Lower lobe of right lung (tissue), 2 donors: Measurements from ENCODE around the gene OR2A7. TPM values are rescaled to one million over a fixed set of nuclear protein-coding genes. Genes with fewer than 3 reads are reported as not detected.
"Not testable (repeated sequence)": the region's sequence is repeated elsewhere in the genome, so short reads cannot be mapped to it uniquely, and the experiment has no call there.

ENCODE experiments used
- ATAC-seq, 2 donors: fragments of 200-7000 bp; cut with Tn5 transposase; one replicate each; pipeline ENCODE4 v1.9.1; 2020 to 2022; ENCODE audit warnings: mild to moderate bottlenecking in 2 of 2, moderate library complexity in 2 of 2
- DNase-seq: peaks from one replicate; pipeline ENCODE4 v3.0.0-alpha.2; 2020
- H3K27ac ChIP-seq: fragments of 200-600 bp; one replicate; pipeline ENCODE4 v1.8.0; 2022
- H3K27me3 ChIP-seq: fragments of 200-600 bp; one replicate; pipeline ENCODE4 v1.8.0; 2022; ENCODE audit warnings: low read depth
- H3K36me3 ChIP-seq: fragments of 200-600 bp; one replicate; pipeline ENCODE4 v1.8.0; 2022; ENCODE audit warnings: mild to moderate bottlenecking
- H3K4me1 ChIP-seq: fragments of 200-600 bp; one replicate; pipeline ENCODE4 v1.8.0; 2022
- H3K4me3 ChIP-seq: fragments of 200-600 bp; one replicate; pipeline ENCODE4 v1.8.0; 2022; ENCODE audit warnings: mild to moderate bottlenecking
- H3K9me3 ChIP-seq: fragments of 200-600 bp; one replicate; pipeline ENCODE4 v1.8.0; 2022
- intact Hi-C: fragments of 100-400 bp; cut with DNase I; formaldehyde crosslinking; loops from one replicate; pipeline ENCODE4 v1.11.0; 2022
- total RNA-seq: library from RNA; stranded (reverse); fragmentation: NEBNext Ultra II Directional; extraction: Animal tissue kit (Norgen Biotek cat#: 25700); gene quantifications from one replicate; pipeline ENCODE4 v1.2.1, GENCODE V29; 2021
- donor health status: DM: no; HTN: yes; CAD: no; lungs with severe emphysema.

Gene OR2A7
- total RNA-seq, 1 donor from 2014 or later, result 12.1 TPM

DNA sequence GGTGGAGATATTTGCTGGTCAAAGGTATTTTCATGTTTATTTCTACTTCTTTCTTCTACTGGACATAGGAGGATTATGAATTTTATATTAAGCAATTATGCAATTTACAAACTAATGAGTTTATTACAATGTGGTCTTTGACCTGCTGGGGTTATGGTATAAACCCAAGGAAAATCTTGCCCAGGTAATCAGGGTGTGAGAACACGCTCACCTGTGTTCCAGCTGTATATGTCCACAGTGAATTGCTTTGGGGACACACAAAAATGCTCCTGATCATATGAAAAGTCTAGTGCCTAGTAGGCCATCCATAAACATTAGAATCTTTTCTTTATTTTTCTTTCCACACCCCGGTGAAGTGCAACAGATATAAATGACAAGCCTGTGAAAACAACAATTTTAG, 25.2 kb downstream of the OR2A7 start, which contains the start of gene OR2A42:
OR2A42 (minus strand) TSS at position 241 of the 400 bp plus-strand sequence. CDS start 6,762 bp downstream, outside the sequence.
- ATAC-seq, intact Hi-C loops, H3K27ac ChIP-seq: not testable (repeated sequence)

DNA sequence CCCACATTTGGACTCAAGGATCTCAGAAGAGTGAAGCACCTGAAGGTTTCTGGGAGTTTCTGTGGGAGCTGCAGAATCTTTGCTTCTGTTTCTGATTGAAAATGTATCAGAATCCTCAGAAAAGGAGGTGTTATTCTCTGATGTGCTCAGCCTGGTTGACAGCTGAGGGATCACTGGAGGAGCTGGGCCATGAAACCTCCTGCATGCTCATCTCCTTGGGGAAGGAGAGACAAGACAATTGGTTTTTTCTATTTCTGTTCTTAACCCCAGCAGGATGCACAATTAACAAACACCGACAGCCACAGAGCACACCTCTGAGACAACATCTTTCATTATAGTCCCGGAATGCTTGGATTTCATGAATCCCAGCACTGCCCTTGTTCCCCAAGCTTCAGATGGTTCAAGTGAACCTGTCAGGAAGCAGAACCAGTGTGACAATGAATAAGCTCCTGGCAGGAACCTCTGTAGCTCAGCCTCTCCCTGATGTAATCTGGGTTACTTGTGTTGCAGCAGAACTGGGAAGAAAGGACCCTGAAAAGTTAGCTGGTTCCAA, 26.0 kb downstream of the OR2A7 start:
- DNase-seq, result not testable (repeated sequence)

More for the DNA sequence above, 25.2 kb downstream of the OR2A7 start, which contains the start of gene OR2A42:
- H3K4me3 ChIP-seq, H3K27me3 ChIP-seq, DNase-seq, H3K4me1 ChIP-seq, H3K36me3 ChIP-seq, H3K9me3 ChIP-seq: not testable (repeated sequence)

DNA sequence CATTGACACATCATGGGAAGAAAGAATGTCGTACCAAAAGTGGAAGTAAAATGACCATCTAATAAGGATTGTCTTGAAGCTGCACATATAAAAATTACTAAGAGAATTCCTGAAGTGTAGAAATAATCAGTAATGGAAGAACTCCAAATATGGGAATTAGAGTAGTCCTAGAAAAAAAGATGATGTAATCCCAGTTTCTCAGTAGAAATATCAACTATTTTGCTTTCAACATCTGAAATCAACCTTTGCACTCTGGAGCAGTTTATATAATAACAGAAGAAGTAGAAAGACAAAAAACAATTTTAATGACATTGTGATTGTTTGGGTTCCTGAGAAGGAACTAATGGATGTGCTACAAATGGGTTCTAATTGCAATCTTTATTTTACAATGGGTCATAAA, 31.6 kb downstream of the OR2A7 start:
- DNase-seq, H3K27me3 ChIP-seq, H3K36me3 ChIP-seq, H3K4me3 ChIP-seq, H3K4me1 ChIP-seq, ATAC-seq, H3K27ac ChIP-seq, intact Hi-C loops, H3K9me3 ChIP-seq: not testable (repeated sequence)

More for the DNA sequence above, 26.0 kb downstream of the OR2A7 start:
- ATAC-seq, H3K27me3 ChIP-seq, H3K36me3 ChIP-seq, H3K9me3 ChIP-seq, intact Hi-C loops, H3K4me1 ChIP-seq, H3K27ac ChIP-seq, H3K4me3 ChIP-seq: not testable (repeated sequence)

DNA sequence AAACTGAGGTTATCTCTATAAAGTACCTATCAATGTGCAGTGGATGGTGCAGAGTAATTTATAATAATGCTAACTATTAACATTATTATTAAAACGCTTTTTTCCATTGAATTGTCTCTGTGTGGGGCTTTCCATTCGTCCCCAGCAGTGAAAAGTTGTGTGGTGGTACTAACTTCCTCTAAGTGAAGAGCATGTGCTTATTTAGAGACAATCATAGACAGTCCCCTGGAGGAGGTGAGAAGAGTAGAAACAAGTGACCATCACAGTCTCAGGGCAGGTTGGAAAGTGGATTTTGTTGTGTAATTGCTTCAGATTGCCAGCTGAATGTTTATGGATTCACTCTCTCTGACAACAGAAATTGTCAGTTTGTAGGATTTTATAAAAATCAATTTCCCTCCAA, 33.6 kb downstream of the OR2A7 start:
- H3K36me3 ChIP-seq, H3K27ac ChIP-seq, H3K4me3 ChIP-seq, intact Hi-C loops, H3K9me3 ChIP-seq, ATAC-seq, H3K27me3 ChIP-seq, H3K4me1 ChIP-seq, DNase-seq: not testable (repeated sequence)

DNA sequence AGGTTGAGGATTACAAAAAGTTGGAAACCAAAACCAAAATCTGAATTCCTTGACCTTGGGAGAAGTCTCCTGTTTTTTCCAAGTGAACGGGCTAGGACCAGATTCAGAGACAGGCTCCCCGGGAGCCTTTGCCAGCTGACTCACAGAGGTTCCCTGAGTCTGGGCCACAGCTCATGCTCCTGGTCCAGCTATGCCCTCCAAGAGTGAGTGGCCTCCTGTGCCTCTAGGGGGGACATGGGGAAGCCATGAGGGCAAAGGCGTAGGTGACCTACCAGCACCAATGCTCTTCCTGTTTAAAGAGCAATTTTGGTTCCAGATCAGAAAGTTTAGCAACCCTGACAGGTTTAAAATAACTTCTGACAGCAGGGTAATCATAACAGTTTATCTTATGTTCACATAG, 35.8 kb downstream of the OR2A7 start:
- H3K27ac ChIP-seq, H3K4me1 ChIP-seq, H3K4me3 ChIP-seq, H3K9me3 ChIP-seq, H3K27me3 ChIP-seq, H3K36me3 ChIP-seq, intact Hi-C loops: not testable (repeated sequence)
- peak; percentile 35 for DNase-seq
- ATAC-seq, result peak; percentile 31 to 62

DNA sequence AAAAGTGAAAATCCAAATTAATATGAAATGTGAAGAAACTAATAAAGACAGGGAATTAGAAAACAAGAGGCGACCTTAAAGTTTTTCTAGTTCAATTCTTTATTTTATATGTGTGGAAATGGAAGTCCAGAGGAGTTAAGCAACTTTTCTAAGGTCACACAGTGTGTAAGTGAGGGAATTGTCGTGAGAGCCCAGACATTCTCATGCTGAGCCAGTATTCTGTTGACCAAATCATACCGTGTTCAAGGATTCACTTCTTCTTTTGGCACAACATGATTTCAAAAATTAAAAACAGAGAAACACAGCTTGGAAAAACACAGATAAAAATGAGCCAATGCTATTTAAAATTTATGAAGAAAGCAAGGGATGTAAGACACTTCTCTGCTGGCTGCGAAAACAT, 37.7 kb downstream of the OR2A7 start:
- not testable (repeated sequence) for H3K27ac ChIP-seq
- peak in 1 of 2 donors; percentile 63 for ATAC-seq

DNA sequence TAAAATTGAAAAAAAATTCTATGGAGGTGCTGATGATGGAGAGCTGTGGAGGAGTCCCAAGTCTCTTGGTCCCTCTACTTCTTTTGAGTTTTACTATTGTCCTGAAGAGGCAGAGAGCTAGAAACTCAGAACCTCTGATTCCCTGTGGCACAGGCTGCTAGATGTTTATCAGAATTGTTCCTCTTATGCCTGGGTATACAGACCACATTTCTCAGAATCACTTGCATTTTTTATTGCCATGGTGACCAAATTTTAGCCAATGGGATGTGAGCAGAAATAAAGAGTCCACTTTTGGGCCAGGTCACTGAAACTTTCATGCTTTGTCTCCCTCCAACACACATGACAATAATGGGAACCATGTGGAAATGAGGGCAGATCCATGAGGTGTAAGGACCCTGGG, 40.9 kb downstream of the OR2A7 start:
- DNase-seq, ATAC-seq, H3K4me1 ChIP-seq, H3K36me3 ChIP-seq, H3K9me3 ChIP-seq, H3K27me3 ChIP-seq, H3K27ac ChIP-seq, H3K4me3 ChIP-seq, intact Hi-C loops: not testable (repeated sequence)

More for the DNA sequence above, 37.7 kb downstream of the OR2A7 start:
- DNase-seq, H3K4me1 ChIP-seq, H3K27me3 ChIP-seq, H3K36me3 ChIP-seq, H3K9me3 ChIP-seq, intact Hi-C loops, H3K4me3 ChIP-seq: not testable (repeated sequence)

DNA sequence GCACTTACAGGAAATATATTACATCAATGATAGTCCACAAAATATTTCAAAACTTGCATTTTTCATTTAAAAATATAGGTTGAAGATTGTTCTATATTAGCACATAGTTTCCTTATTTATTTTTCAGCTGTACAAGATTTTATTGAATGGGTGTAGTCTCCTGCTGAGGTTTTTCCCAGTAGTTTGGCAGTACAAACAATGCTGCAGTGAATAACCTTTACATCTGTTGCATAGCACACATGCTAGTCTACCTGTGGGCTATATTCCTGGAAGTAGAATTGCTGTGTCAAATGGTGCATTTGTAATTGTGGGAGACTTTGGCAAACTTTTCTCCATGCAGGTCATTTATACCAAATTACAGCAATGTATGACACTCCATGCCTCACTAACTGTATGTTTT, 44.1 kb downstream of the OR2A7 start:
- H3K4me1 ChIP-seq, H3K4me3 ChIP-seq, intact Hi-C loops, DNase-seq, ATAC-seq, H3K9me3 ChIP-seq, H3K27me3 ChIP-seq, H3K36me3 ChIP-seq, H3K27ac ChIP-seq: not testable (repeated sequence)

DNA sequence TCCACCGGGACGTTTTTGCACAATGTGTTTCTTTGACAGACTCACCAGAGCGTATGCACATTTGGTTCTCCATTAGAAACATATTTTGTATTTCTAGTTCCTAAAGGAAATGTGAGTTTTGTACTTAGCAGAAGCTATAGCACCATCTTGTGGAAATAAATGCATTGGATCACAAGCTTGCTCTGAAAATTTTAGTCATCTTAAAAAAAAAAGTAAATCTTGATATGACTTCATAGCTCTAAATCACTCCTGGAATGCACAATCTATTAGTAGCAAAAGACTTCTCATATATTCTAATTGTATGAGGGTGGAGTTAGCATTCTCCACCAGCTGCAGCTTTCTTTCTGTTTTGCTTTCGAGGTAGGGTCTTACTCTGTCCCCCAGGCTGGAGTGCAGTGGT, 45.4 kb downstream of the OR2A7 start:
- ATAC-seq, result peak; percentile 38 to 48
- not testable (repeated sequence) for H3K4me3 ChIP-seq, H3K4me1 ChIP-seq

DNA sequence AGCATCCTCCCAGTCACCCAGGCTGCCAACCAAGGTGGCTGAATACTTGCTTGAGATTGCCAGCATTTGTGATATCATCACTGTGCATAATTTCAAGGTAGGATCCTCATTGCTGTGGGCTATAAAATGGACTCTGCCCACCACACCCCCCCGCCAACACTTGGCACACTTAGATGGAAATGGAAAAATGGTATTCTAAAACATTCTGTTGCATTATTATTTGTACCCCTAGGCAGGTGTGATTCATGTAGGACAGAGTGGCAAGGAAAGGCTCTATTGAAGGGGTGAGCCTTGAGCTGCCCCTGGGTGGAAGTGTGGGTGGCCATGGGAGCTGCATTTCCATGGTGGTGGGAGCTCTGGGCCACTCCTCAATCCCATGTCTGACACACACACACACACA, 46.0 kb downstream of the OR2A7 start:
- DNase-seq, H3K36me3 ChIP-seq, H3K4me3 ChIP-seq, H3K27ac ChIP-seq, intact Hi-C loops, H3K9me3 ChIP-seq, H3K27me3 ChIP-seq, H3K4me1 ChIP-seq: not testable (repeated sequence)
- peak in 1 of 2 donors; percentile 7 for ATAC-seq

More for the DNA sequence above, 45.4 kb downstream of the OR2A7 start:
- H3K36me3 ChIP-seq, H3K27me3 ChIP-seq, H3K27ac ChIP-seq, H3K9me3 ChIP-seq, DNase-seq, intact Hi-C loops: not testable (repeated sequence)

DNA sequence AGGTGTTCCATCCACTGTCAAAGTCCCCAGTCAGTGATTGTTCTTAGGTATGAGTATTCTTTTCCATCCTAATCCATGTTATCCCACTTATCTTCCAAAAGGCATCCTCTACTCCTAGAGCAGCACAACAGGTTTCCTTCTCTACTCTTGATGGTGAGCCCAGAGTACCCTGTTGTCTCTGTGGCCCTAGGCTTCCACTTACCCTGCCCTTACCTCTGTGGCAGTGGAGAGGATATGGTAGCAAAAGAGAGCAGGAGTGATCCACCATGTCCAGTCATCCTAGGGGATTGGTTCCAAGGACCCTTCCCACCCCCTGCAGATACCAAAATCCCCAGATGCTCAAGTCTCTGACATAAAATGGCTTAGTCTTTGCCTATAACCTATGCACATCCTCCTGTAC, 47.4 kb downstream of the OR2A7 start:
- H3K27ac ChIP-seq, H3K36me3 ChIP-seq, H3K4me1 ChIP-seq, H3K9me3 ChIP-seq, H3K27me3 ChIP-seq, intact Hi-C loops, DNase-seq, H3K4me3 ChIP-seq: not testable (repeated sequence)
- peak; percentile 28 to 40 for ATAC-seq

Other genes with a start within 250 kb of the OR2A7 start
- gene OR2A5, start 215.8 kb downstream of the OR2A7 start, total RNA-seq, result not detected
- not detected for gene OR2A25, start 195.0 kb downstream of the OR2A7 start, total RNA-seq
- gene OR2A12, start 178.5 kb downstream of the OR2A7 start, total RNA-seq, result not detected
- not detected for gene OR2A2, start 155.2 kb downstream of the OR2A7 start, total RNA-seq
- gene OR2A14, start 141.6 kb downstream of the OR2A7 start, total RNA-seq, result not detected
- 8.5 TPM for gene CTAGE4, start 81.3 kb downstream of the OR2A7 start, total RNA-seq
- 10.3 TPM for gene ARHGEF35, start 69.0 kb downstream of the OR2A7 start, total RNA-seq
- not detected for gene OR2A42, start 25.2 kb downstream of the OR2A7 start, total RNA-seq
- 4.2 TPM for gene CTAGE8, start 4.5 kb upstream of the OR2A7 start, total RNA-seq
- 0.15 TPM for gene OR2A1, start 47.6 kb upstream of the OR2A7 start, total RNA-seq
- gene ARHGEF5, start 90.6 kb upstream of the OR2A7 start, total RNA-seq, result 39.5 TPM
- gene NOBOX, start 138.9 kb upstream of the OR2A7 start, total RNA-seq, result not detected